PC-9 (cell line): ENCODE data around the gene MACROD2.

Experiments used
- CTCF ChIP-seq: fragments of 200-600 bp; sonication (generic); conservative IDR thresholded peaks from 2 replicates; pipeline ENCODE4 v1.6.1; 2017; ENCODE audit warnings: mixed run types, antibody characterized with exemption, mild to moderate bottlenecking, moderate library complexity
- EZH2 ChIP-seq: fragments of 200-600 bp; sonication (generic); IDR thresholded peaks from 2 replicates; pipeline ENCODE4 v1.8.0; 2017; ENCODE audit warnings: antibody characterized with exemption, low read depth

- TF ChIP-seq CTCF (no peak), EZH2 (no peak)
These were observed 418.5 kb downstream of the MACROD2 start for GRCh38 chr20:14413835-14414234.
